ENCODE results near the gene STX12.
"Not testable (repeated sequence)": the region's sequence is repeated elsewhere in the genome, so short reads cannot be mapped to it uniquely, and the experiment has no call there.

STX12 gene

GRCh38 chr1:27830621-27831440, 57.8 kb downstream of the STX12 start, which contains the start of gene PPP1R8:
TSS of gene PPP1R8 (plus strand) at chr1:27830782. CDS start at chr1:27830836, 54 bp downstream.
- peak; percentile 95 for DNase-seq (ENCODE audit: low spot score)

- no peak for DNase-seq (ENCODE audit: low spot score)
Measured at GRCh38 chr1:27831568-27832410, 58.8 kb downstream of the STX12 start.

GRCh38 chr1:27832762-27833161, 59.7 kb downstream of the STX12 start:
- DNase-seq (ENCODE audit: low spot score) = no peak

GRCh38 chr1:27833470-27833869, 60.5 kb downstream of the STX12 start:
- DNase-seq (ENCODE audit: low spot score) = no peak

- no peak for DNase-seq (ENCODE audit: low spot score)
Measured at GRCh38 chr1:27835046-27835445, 62.0 kb downstream of the STX12 start.

- no peak for DNase-seq (ENCODE audit: low spot score)
Measured at GRCh38 chr1:27835501-27835900, 62.5 kb downstream of the STX12 start.

- DNase-seq (ENCODE audit: low spot score) = no peak
Measured at GRCh38 chr1:27849951-27850350, 76.9 kb downstream of the STX12 start.

- DNase-seq (ENCODE audit: low spot score) = no peak
Measured at GRCh38 chr1:27855085-27855484, 82.1 kb downstream of the STX12 start.

- no peak for DNase-seq (ENCODE audit: low spot score)
Measured at GRCh38 chr1:27856561-27857343, 83.7 kb downstream of the STX12 start.

- DNase-seq (ENCODE audit: low spot score) = not testable (repeated sequence)
Measured at GRCh38 chr1:27857552-27857951, 84.5 kb downstream of the STX12 start.

GRCh38 chr1:27858072-27858948, 85.3 kb downstream of the STX12 start:
- peak; percentile 87 for DNase-seq (ENCODE audit: low spot score)

- no peak for DNase-seq (ENCODE audit: low spot score)
Measured at GRCh38 chr1:27858949-27859576, 86.0 kb downstream of the STX12 start.

GRCh38 chr1:27861436-27861835, 88.4 kb downstream of the STX12 start:
- no peak for DNase-seq (ENCODE audit: low spot score)

GRCh38 chr1:27862004-27862403, 89.0 kb downstream of the STX12 start:
- no peak for DNase-seq (ENCODE audit: low spot score)

GRCh38 chr1:27862671-27863537, 89.9 kb downstream of the STX12 start:
- DNase-seq (ENCODE audit: low spot score) = no peak

- no peak for DNase-seq (ENCODE audit: low spot score)
Measured at GRCh38 chr1:27863538-27863915, 90.5 kb downstream of the STX12 start.

- DNase-seq (ENCODE audit: low spot score) = no peak
Measured at GRCh38 chr1:27864264-27864895, 91.4 kb downstream of the STX12 start.

- no peak for DNase-seq (ENCODE audit: low spot score)
Measured at GRCh38 chr1:27865821-27866220, 92.8 kb downstream of the STX12 start.

- no peak for DNase-seq (ENCODE audit: low spot score)
Measured at GRCh38 chr1:27868556-27868931, 95.5 kb downstream of the STX12 start.

All from ecto neural progenitor cell (in vitro differentiated cells).